ENCODE data around the gene PNPT1. TPM values are rescaled to one million over a fixed set of nuclear protein-coding genes. Genes with fewer than 3 reads are reported as not detected.

The PNPT1 gene
- total and polyA plus RNA-seq, 2 donors from 2014 or later, result 9.0 to 19.8 TPM

DNA sequence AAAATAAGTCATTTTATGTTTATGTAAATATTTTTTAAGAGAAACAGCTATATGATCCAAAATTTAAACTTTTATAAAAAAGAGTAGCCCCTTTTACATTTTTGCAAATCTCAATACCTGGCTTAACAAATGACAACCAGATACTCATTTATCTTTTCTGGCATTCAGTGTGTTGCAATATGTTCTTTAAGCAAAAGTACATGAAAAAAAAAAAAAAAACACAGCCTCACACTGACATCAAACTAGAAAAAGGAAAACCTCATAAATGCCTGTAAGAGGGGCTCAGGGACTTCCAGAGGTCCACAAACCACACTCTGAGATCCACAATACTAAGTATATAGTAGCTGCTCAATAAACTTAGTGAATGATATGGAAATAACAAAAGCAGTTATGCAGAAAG, 98.1 kb downstream of the PNPT1 start:
- Histone ChIP-seq H3K9ac (ENCODE audit: low read length in 3 of 3) (no peak overlapping the region), H3K27me3 (ENCODE audit: control insufficient read depth, insufficient read depth, low read length) (no peaks in the 10 kb centered on the region), H3K36me3 (ENCODE audit: control insufficient read depth in 2 of 3, insufficient read depth in 3 of 3, low read length in 3 of 3) (peaks cover 0 to 8% (median 7%) of the 10 kb centered on the region in 3 donors), H3K4me1 (ENCODE audit: control insufficient read depth in 2 of 3, insufficient read depth in 2 of 3, low read depth in 1 of 3, low read length in 3 of 3) (peaks cover 0 to 2% (median 0%) of the 10 kb centered on the region in 3 donors), H3K27ac (ENCODE audit: low read depth in 2 of 2, low read length in 2 of 2) (no peak overlapping the region), H3K4me3 (ENCODE audit: low read length in 3 of 3) (no peak overlapping the region), H3K9me3 (ENCODE audit: control insufficient read depth in 2 of 3, insufficient read depth in 1 of 3, low read length in 3 of 3) (no peaks in the 10 kb centered on the region)
- intact Hi-C loops (cut with DNase I), result no loop called here
- no peak for TF ChIP-seq CTCF (IDR thresholded peaks at IDR 0.05; ENCODE audit: borderline replicate concordance, extremely low read depth, insufficient read depth)
- no peak for FAIRE-seq
- DNase-seq, result no peak

GRCh38 chr2:55592130-55592529, 101.5 kb downstream of the PNPT1 start:
- H3K4me1 ChIP-seq (ENCODE audit: control insufficient read depth in 2 of 3, insufficient read depth in 2 of 3, low read depth in 1 of 3, low read length in 3 of 3), result peaks cover 0 to 2% (median 0%) of the 10 kb centered on the region in 3 donors
- FAIRE-seq, result no peak

DNA sequence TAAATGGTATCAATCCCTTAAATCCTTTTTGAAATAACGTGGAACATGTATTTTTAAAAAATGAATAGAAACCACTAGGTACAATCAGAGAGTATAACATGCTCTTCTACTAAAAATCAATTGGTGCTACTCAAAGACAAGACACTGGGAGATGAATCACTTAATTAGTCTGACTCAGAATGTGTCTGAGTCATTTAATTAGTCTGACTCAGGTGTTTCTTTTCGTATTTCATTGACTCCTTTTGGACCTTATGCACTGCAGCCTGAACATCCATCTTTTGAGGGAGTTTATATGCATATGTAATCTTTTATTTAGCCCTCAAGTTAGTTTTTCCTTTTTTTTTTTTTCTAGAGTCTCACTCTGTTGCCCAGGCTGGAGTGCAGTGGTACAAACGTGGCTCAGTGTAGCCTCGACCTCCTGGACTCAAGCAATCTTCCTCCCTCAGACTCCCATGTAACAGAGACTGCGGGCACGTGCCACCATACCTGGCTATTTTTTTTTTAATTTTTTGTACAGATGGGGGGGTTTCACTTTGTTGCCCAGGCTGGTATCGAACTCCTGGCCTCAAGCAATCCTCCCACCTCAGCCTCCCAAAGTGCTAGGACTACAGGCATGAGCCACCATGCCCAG, 102.7 kb downstream of the PNPT1 start:
- intact Hi-C loops (cut with DNase I), result no loop called here
- no peaks in the 10 kb centered on the region for H3K9me3 ChIP-seq (ENCODE audit: control insufficient read depth in 2 of 3, insufficient read depth in 1 of 3, low read length in 3 of 3)
- H3K4me1 ChIP-seq (ENCODE audit: control insufficient read depth in 2 of 3, insufficient read depth in 2 of 3, low read depth in 1 of 3, low read length in 3 of 3), result peaks cover 0 to 2% (median 0%) of the 10 kb centered on the region in 3 donors
- no peak overlapping the region for H3K9ac ChIP-seq (ENCODE audit: low read length in 3 of 3)
- no peak overlapping the region for H3K27ac ChIP-seq (ENCODE audit: low read depth in 2 of 2, low read length in 2 of 2)
- H3K27me3 ChIP-seq (ENCODE audit: control insufficient read depth, insufficient read depth, low read length), result no peaks in the 10 kb centered on the region
- DNase-seq (no peak), FAIRE-seq (no peak)
- no peak for TF ChIP-seq CTCF (IDR thresholded peaks at IDR 0.05; ENCODE audit: borderline replicate concordance, extremely low read depth, insufficient read depth)
- H3K36me3 ChIP-seq (ENCODE audit: control insufficient read depth in 2 of 3, insufficient read depth in 3 of 3, low read length in 3 of 3), result no peaks in the 10 kb centered on the region
- no peak overlapping the region for H3K4me3 ChIP-seq (ENCODE audit: low read length in 3 of 3)

More at GRCh38 chr2:55592130-55592529, 101.5 kb downstream of the PNPT1 start:
- Histone ChIP-seq H3K9ac (ENCODE audit: low read length in 3 of 3) (no peak overlapping the region), H3K36me3 (ENCODE audit: control insufficient read depth in 2 of 3, insufficient read depth in 3 of 3, low read length in 3 of 3) (no peaks in the 10 kb centered on the region), H3K4me3 (ENCODE audit: low read length in 3 of 3) (no peak overlapping the region), H3K9me3 (ENCODE audit: control insufficient read depth in 2 of 3, insufficient read depth in 1 of 3, low read length in 3 of 3) (no peaks in the 10 kb centered on the region), H3K27ac (ENCODE audit: low read depth in 2 of 2, low read length in 2 of 2) (no peak overlapping the region), H3K27me3 (ENCODE audit: control insufficient read depth, insufficient read depth, low read length) (no peaks in the 10 kb centered on the region)
- no peak for DNase-seq
- no peak for TF ChIP-seq CTCF (IDR thresholded peaks at IDR 0.05; ENCODE audit: borderline replicate concordance, extremely low read depth, insufficient read depth)
- intact Hi-C loops (cut with DNase I), result no loop called here
